Thymus (tissue), 11 donors: ENCODE data around the gene PGK1. TPM values are rescaled to one million over a fixed set of nuclear protein-coding genes. Genes with fewer than 3 reads are reported as not detected.
"Not testable (repeated sequence)": the region's sequence is repeated elsewhere in the genome, so short reads cannot be mapped to it uniquely, and the experiment has no call there.

Experiments
- DNase-seq, 9 donors: peaks; one replicate each; pipeline ENCODE4 v3.0.0-alpha.2; 2013; ENCODE audit warnings: low spot score in 9 of 9, low read depth in 6 of 9, missing footprints in 1 of 9
- H3K27ac ChIP-seq, 2 donors: one replicate each; pipeline ENCODE4 v1.5.1; 2013; ENCODE audit warnings: control low read depth in 1 of 2, low read depth in 1 of 2, low read length in 1 of 2, mild to moderate bottlenecking in 1 of 2, moderate library complexity in 1 of 2
- H3K27me3 ChIP-seq, 2 donors: one replicate each; pipeline ENCODE4 v1.5.1; 2013; ENCODE audit warnings: low read length in 1 of 2; ENCODE audit not compliant: control insufficient read depth in 2 of 2, insufficient read depth in 1 of 2
- H3K36me3 ChIP-seq, 2 donors: one replicate each; pipeline ENCODE4 v1.5.1; 2013; ENCODE audit warnings: low read length in 1 of 2, mild to moderate bottlenecking in 1 of 2, moderate library complexity in 1 of 2; ENCODE audit not compliant: control insufficient read depth in 2 of 2, insufficient read depth in 2 of 2
- H3K4me1 ChIP-seq, 2 donors: one replicate each; pipeline ENCODE4 v1.5.1; 2013; ENCODE audit warnings: low read length in 2 of 2; ENCODE audit not compliant: control insufficient read depth in 2 of 2, insufficient read depth in 2 of 2
- H3K4me3 ChIP-seq, 2 donors: one replicate each; pipeline ENCODE4 v1.5.1; 2013; ENCODE audit warnings: low read length in 2 of 2, control low read depth in 1 of 2, mild to moderate bottlenecking in 1 of 2
- H3K9me3 ChIP-seq, 2 donors: one replicate each; pipeline ENCODE4 v1.5.1; 2013; ENCODE audit warnings: low read length in 1 of 2, mild to moderate bottlenecking in 1 of 2; ENCODE audit not compliant: control insufficient read depth in 2 of 2, insufficient read depth in 1 of 2
- WGBS: extraction: QIAGEN DNeasy Blood & Tissue Kit; methylation state at CpG from one replicate; pipeline ENCODE4 v1.1.7; 2013; 5-methylcytosine and 5-hydroxymethylcytosine counted together
- polyA plus RNA-seq: library from polyadenylated mRNA; stranded (reverse); fragments of 200-250 nt; gene quantifications from one replicate; pipeline ENCODE4 v1.2.3, GENCODE V29; 2013
- total RNA-seq: library from RNA; stranded (reverse); fragments of 120-200 nt; gene quantifications from one replicate; pipeline ENCODE4 v1.2.4, GENCODE V29; 2013
- donor health status: healthy.

Gene PGK1
- total and polyA plus RNA-seq, 2 donors: 188 to 433 TPM

GRCh38 chrX:78157373-78157772 is 53.3 kb downstream of the PGK1 start:
- not testable (repeated sequence) for DNase-seq, H3K27ac ChIP-seq, H3K4me3 ChIP-seq, H3K36me3 ChIP-seq, H3K4me1 ChIP-seq, H3K27me3 ChIP-seq
- WGBS: 95% methylated on average over 2 of the region's 2 CpGs
- H3K9me3 ChIP-seq: peaks cover 0 to 11% of the 10 kb centered on the region in 2 donors

- WGBS: 96% methylated on average over 10 of the region's 10 CpGs
- H3K9me3 ChIP-seq: peaks cover 0 to 11% of the 10 kb centered on the region in 2 donors
- not testable (repeated sequence) for H3K4me1 ChIP-seq, H3K36me3 ChIP-seq, H3K4me3 ChIP-seq, DNase-seq, H3K27ac ChIP-seq, H3K27me3 ChIP-seq
Observed at GRCh38 chrX:78157846-78158245, 53.8 kb downstream of the PGK1 start.

GRCh38 chrX:78160711-78161110 is 56.7 kb downstream of the PGK1 start:
- H3K9me3 ChIP-seq: peaks cover 0 to 11% of the 10 kb centered on the region in 2 donors
- WGBS: 94% methylated on average over 4 of the region's 4 CpGs
- H3K4me3 ChIP-seq, H3K4me1 ChIP-seq, DNase-seq, H3K27me3 ChIP-seq, H3K27ac ChIP-seq, H3K36me3 ChIP-seq: not testable (repeated sequence)

- not testable (repeated sequence) for H3K36me3 ChIP-seq, H3K4me3 ChIP-seq, H3K27ac ChIP-seq, H3K27me3 ChIP-seq, H3K9me3 ChIP-seq, H3K4me1 ChIP-seq, DNase-seq
- 93% methylated on average over 4 of the region's 4 CpGs for WGBS
Observed at GRCh38 chrX:78163175-78163574, 59.1 kb downstream of the PGK1 start.

GRCh38 chrX:78165425-78165824 is 61.4 kb downstream of the PGK1 start:
- no peaks in the 10 kb centered on the region for H3K27me3 ChIP-seq
- 95% methylated on average over 1 of the region's 1 CpG for WGBS
- no peak overlapping the region for H3K4me3 ChIP-seq
- H3K9me3 ChIP-seq: no peaks in the 10 kb centered on the region
- H3K27ac ChIP-seq: no peak overlapping the region
- no peaks in the 10 kb centered on the region for H3K36me3 ChIP-seq
- DNase-seq: no peak
- no peaks in the 10 kb centered on the region for H3K4me1 ChIP-seq

- Histone ChIP-seq H3K9me3 (no peaks in the 10 kb centered on the region), H3K4me3 (no peak overlapping the region), H3K27ac (no peak overlapping the region), H3K27me3 (no peaks in the 10 kb centered on the region), H3K36me3 (no peaks in the 10 kb centered on the region), H3K4me1 (no peaks in the 10 kb centered on the region)
- no peak for DNase-seq
Observed at GRCh38 chrX:78168065-78168464, 64.0 kb downstream of the PGK1 start.

Other genes with a start within 250 kb of the PGK1 start
- 33.1 TPM for gene MAGT1, start 208.8 kb upstream of the PGK1 start, total RNA-seq
- 25.7 TPM for gene MAGT1, start 208.8 kb upstream of the PGK1 start, polyA plus RNA-seq
- gene COX7B, start 204.8 kb upstream of the PGK1 start, total RNA-seq: 637 TPM
- 509 TPM for gene COX7B, start 204.8 kb upstream of the PGK1 start, polyA plus RNA-seq
- 9.1 TPM for gene ATP7A, start 193.6 kb upstream of the PGK1 start, total RNA-seq
- gene ATP7A, start 193.6 kb upstream of the PGK1 start, polyA plus RNA-seq: 3.7 TPM
- 0.14 TPM for gene PGAM4, start 134.6 kb upstream of the PGK1 start, total RNA-seq
- gene PGAM4, start 134.6 kb upstream of the PGK1 start, polyA plus RNA-seq: not detected
- gene TAF9B, start 35.4 kb downstream of the PGK1 start, total RNA-seq: 19.0 TPM
- gene TAF9B, start 35.4 kb downstream of the PGK1 start, polyA plus RNA-seq: 20.1 TPM
- 5.7 TPM for gene CYSLTR1, start 223.4 kb downstream of the PGK1 start, total RNA-seq
- gene CYSLTR1, start 223.4 kb downstream of the PGK1 start, polyA plus RNA-seq: 4.7 TPM